SK-N-SH (cell line): ENCODE data around the gene PLOD1.

Experiments used
- ELF1 ChIP-seq: IDR thresholded peaks from 2 replicates; pipeline ENCODE4 v1.4.0; 2012
- EP300 ChIP-seq, 2 experiments: IDR thresholded peaks; 2 replicates each; pipeline versions ENCODE4 v1.4.0 to v1.6.1; 2012; ENCODE audit warnings: borderline replicate concordance in 1 of 2, low read depth in 1 of 2, low read length in 1 of 2
- MEF2A ChIP-seq: IDR thresholded peaks from 2 replicates; pipeline ENCODE4 v1.4.0; 2012; ENCODE audit warnings: low read depth, borderline replicate concordance
- NFIC ChIP-seq: IDR thresholded peaks from 2 replicates; pipeline ENCODE4 v1.4.0; 2012; ENCODE audit warnings: borderline replicate concordance
- POLR2AphosphoS5 ChIP-seq: IDR thresholded peaks from 2 replicates; pipeline ENCODE4 v1.6.1; 2012; ENCODE audit warnings: low read depth, low read length
- SMC3 ChIP-seq: IDR thresholded peaks from 2 replicates; pipeline ENCODE4 v1.6.1; 2012; ENCODE audit warnings: low read depth, low read length, improper control_type of control experiment
- TF ChIP-seq, protein P1 (sequence below): IDR thresholded peaks from 2 replicates; pipeline ENCODE4 v1.4.0; 2012; ENCODE audit warnings: low read depth
- TF ChIP-seq, protein P2 (sequence below): IDR thresholded peaks from 2 replicates; pipeline ENCODE4 v1.6.1; 2012; ENCODE audit warnings: mild to moderate bottlenecking, low read depth, low read length, moderate library complexity
- TF ChIP-seq, protein P3 (sequence below): fragments of 200-600 bp; sonication (generic); IDR thresholded peaks from 2 replicates; pipeline ENCODE4 v1.6.1; 2017; ENCODE audit warnings: antibody characterized with exemption, mild to moderate bottlenecking, moderate library complexity
- TF ChIP-seq, protein P4 (sequence below): IDR thresholded peaks from 2 replicates; pipeline ENCODE4 v1.4.0; 2012; ENCODE audit warnings: low read depth, borderline replicate concordance
- TF ChIP-seq, protein P5 (sequence below): fragments of 150-350 bp; IDR thresholded peaks from 2 replicates; pipeline ENCODE4 v1.6.1; 2017; ENCODE audit warnings: antibody characterized with exemption, low read length, low read depth, borderline replicate concordance

DNA sequence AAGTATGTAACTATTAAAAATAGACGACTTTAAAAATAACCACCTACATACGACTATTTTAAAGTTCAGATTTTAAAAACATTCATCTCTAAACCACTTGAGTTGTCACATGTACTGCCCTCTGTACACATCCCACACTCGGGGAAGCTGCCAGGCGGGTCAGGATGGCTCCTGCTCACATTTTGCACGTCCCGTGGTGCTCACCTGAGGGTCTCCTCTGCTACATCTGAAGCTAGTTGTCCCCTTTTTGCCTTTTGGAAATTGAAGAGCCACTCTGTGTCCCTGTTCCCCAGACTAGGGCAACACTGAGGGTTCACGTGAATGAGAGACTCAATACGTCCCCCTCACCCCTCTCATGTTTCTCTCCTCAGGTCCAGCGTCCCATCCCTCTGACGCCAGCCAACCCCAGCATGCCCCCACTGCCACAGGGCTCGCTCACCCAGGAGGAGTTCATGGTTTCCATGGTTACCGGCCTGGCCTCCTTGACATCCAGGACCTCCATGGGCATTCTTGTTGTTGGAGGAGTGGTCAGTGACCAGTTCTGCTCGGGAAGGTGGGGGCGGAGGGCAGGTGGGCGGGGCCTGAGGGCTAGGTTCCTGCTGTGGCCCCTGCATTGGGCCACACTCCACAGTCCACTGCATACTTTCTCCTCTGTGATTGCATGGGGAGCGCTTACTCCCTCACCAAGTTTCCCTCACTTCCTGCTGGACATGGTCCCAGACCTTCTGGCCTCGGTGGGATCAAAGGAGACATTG, 71.8 kb downstream of the PLOD1 start:
- TF ChIP-seq, protein P1, sequence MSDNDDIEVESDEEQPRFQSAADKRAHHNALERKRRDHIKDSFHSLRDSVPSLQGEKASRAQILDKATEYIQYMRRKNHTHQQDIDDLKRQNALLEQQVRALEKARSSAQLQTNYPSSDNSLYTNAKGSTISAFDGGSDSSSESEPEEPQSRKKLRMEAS, result no peak
- TF ChIP-seq, protein P2, sequence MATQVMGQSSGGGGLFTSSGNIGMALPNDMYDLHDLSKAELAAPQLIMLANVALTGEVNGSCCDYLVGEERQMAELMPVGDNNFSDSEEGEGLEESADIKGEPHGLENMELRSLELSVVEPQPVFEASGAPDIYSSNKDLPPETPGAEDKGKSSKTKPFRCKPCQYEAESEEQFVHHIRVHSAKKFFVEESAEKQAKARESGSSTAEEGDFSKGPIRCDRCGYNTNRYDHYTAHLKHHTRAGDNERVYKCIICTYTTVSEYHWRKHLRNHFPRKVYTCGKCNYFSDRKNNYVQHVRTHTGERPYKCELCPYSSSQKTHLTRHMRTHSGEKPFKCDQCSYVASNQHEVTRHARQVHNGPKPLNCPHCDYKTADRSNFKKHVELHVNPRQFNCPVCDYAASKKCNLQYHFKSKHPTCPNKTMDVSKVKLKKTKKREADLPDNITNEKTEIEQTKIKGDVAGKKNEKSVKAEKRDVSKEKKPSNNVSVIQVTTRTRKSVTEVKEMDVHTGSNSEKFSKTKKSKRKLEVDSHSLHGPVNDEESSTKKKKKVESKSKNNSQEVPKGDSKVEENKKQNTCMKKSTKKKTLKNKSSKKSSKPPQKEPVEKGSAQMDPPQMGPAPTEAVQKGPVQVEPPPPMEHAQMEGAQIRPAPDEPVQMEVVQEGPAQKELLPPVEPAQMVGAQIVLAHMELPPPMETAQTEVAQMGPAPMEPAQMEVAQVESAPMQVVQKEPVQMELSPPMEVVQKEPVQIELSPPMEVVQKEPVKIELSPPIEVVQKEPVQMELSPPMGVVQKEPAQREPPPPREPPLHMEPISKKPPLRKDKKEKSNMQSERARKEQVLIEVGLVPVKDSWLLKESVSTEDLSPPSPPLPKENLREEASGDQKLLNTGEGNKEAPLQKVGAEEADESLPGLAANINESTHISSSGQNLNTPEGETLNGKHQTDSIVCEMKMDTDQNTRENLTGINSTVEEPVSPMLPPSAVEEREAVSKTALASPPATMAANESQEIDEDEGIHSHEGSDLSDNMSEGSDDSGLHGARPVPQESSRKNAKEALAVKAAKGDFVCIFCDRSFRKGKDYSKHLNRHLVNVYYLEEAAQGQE, result no peak
- TF ChIP-seq, protein P3, sequence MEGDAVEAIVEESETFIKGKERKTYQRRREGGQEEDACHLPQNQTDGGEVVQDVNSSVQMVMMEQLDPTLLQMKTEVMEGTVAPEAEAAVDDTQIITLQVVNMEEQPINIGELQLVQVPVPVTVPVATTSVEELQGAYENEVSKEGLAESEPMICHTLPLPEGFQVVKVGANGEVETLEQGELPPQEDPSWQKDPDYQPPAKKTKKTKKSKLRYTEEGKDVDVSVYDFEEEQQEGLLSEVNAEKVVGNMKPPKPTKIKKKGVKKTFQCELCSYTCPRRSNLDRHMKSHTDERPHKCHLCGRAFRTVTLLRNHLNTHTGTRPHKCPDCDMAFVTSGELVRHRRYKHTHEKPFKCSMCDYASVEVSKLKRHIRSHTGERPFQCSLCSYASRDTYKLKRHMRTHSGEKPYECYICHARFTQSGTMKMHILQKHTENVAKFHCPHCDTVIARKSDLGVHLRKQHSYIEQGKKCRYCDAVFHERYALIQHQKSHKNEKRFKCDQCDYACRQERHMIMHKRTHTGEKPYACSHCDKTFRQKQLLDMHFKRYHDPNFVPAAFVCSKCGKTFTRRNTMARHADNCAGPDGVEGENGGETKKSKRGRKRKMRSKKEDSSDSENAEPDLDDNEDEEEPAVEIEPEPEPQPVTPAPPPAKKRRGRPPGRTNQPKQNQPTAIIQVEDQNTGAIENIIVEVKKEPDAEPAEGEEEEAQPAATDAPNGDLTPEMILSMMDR, result no peak
- TF ChIP-seq, protein P4, sequence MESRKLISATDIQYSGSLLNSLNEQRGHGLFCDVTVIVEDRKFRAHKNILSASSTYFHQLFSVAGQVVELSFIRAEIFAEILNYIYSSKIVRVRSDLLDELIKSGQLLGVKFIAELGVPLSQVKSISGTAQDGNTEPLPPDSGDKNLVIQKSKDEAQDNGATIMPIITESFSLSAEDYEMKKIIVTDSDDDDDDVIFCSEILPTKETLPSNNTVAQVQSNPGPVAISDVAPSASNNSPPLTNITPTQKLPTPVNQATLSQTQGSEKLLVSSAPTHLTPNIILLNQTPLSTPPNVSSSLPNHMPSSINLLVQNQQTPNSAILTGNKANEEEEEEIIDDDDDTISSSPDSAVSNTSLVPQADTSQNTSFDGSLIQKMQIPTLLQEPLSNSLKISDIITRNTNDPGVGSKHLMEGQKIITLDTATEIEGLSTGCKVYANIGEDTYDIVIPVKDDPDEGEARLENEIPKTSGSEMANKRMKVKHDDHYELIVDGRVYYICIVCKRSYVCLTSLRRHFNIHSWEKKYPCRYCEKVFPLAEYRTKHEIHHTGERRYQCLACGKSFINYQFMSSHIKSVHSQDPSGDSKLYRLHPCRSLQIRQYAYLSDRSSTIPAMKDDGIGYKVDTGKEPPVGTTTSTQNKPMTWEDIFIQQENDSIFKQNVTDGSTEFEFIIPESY, result no peak
- TF ChIP-seq ELF1, result no peak
- no peak for TF ChIP-seq POLR2AphosphoS5
- TF ChIP-seq MEF2A, result no peak
- TF ChIP-seq SMC3, result no peak
- TF ChIP-seq EP300 (IDR thresholded peaks at IDR 0.05; ENCODE audit: borderline replicate concordance in 1 of 2, low read depth in 1 of 2, low read length in 1 of 2), result no peak
- TF ChIP-seq NFIC, result no peak
- TF ChIP-seq, protein P5, sequence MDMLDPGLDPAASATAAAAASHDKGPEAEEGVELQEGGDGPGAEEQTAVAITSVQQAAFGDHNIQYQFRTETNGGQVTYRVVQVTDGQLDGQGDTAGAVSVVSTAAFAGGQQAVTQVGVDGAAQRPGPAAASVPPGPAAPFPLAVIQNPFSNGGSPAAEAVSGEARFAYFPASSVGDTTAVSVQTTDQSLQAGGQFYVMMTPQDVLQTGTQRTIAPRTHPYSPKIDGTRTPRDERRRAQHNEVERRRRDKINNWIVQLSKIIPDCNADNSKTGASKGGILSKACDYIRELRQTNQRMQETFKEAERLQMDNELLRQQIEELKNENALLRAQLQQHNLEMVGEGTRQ, result no peak
